ENCODE data around the gene TUFT1. TPM values are rescaled to one million over a fixed set of nuclear protein-coding genes. Genes with fewer than 3 reads are reported as not detected.
A peak's percentile ranks its signal among the peaks of the same experiment; 100 is the strongest.

Gene TUFT1
- total RNA-seq, 1 experiment from 2014 or later, result 34.9 TPM

DNA sequence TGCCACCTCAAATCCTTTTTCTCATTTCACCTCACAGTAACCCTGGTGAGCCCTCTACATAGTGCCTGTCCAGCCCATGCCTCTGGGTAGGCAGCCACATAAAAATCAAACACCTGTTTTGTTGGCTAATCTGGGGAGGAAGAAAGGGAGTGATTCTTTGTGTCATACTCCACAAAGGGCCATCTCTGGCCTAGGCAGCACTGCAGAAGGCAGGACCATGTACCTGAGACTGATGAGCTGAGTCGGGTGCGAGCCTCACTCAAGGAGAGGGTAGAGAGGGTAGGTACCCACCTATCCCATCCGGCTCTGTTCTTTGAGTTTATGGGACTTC is 7.8 kb downstream of the TUFT1 start:
- TF ChIP-seq, protein P1, sequence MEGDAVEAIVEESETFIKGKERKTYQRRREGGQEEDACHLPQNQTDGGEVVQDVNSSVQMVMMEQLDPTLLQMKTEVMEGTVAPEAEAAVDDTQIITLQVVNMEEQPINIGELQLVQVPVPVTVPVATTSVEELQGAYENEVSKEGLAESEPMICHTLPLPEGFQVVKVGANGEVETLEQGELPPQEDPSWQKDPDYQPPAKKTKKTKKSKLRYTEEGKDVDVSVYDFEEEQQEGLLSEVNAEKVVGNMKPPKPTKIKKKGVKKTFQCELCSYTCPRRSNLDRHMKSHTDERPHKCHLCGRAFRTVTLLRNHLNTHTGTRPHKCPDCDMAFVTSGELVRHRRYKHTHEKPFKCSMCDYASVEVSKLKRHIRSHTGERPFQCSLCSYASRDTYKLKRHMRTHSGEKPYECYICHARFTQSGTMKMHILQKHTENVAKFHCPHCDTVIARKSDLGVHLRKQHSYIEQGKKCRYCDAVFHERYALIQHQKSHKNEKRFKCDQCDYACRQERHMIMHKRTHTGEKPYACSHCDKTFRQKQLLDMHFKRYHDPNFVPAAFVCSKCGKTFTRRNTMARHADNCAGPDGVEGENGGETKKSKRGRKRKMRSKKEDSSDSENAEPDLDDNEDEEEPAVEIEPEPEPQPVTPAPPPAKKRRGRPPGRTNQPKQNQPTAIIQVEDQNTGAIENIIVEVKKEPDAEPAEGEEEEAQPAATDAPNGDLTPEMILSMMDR (IDR thresholded peaks at IDR 0.05; ENCODE audit: insufficient read depth in 1 of 2, low read depth in 1 of 2, low read length in 1 of 2, severe bottlenecking in 1 of 2, unreplicated experiment in 1 of 2), result no peak
- peaks cover 61% of the 10 kb centered on the region for H3K36me3 Mint-ChIP-seq (ENCODE audit: insufficient read depth, unreplicated experiment)
- peak overlapping the region; percentile 80 for H3K4me3 Mint-ChIP-seq (ENCODE audit: unreplicated experiment)
- no peaks in the 10 kb centered on the region for H3K27me3 Mint-ChIP-seq (ENCODE audit: insufficient read depth, unreplicated experiment)
- H3K4me1 Mint-ChIP-seq (ENCODE audit: low read depth, unreplicated experiment), result peaks cover 56% of the 10 kb centered on the region
- DNase-seq, result no peak
- peaks cover 63% of the 10 kb centered on the region for H3K4me1 ChIP-seq
- H3K27ac Mint-ChIP-seq (ENCODE audit: unreplicated experiment), result peak overlapping the region; percentile 89
- CTCF ChIA-PET, result interaction anchor here (1.9 kb wide), 1 partner anchor 8 kb away, joined by 16 read pairs; the partner anchor contains the start of gene TUFT1
- intact Hi-C loops (cut with micrococcal nuclease; ENCODE audit: unreplicated experiment), result loop anchor here (1.0 to 5.0 kb wide), 3 partner anchors 8 to 289 kb away; partner anchors contain the start of genes C2CD4D and TUFT1
- POLR2A ChIA-PET, result interaction anchor here (0.6 to 1.0 kb wide), 2 partner anchors 64 to 1184 kb away, joined by 6 to 7 read pairs; partner anchors contain the start of gene SNX27
- no peaks in the 10 kb centered on the region for H3K9me3 Mint-ChIP-seq (ENCODE audit: unreplicated experiment)
- BruUV-seq (replicated peaks), result no TSS peak
- no peaks in the 10 kb centered on the region; the same call in 1 of the 2 replicates for H3K36me3 ChIP-seq (ENCODE audit: control insufficient read depth, insufficient read depth, low read length)
- no peaks in the 10 kb centered on the region for H3K9me3 ChIP-seq
- H3K27me3 ChIP-seq (replicated peaks; ENCODE audit: control insufficient read depth, insufficient read depth, low read length), result no peaks in the 10 kb centered on the region
- H3K4me3 ChIP-seq (ENCODE audit: low read depth, low read length), result no peak overlapping the region

DNA sequence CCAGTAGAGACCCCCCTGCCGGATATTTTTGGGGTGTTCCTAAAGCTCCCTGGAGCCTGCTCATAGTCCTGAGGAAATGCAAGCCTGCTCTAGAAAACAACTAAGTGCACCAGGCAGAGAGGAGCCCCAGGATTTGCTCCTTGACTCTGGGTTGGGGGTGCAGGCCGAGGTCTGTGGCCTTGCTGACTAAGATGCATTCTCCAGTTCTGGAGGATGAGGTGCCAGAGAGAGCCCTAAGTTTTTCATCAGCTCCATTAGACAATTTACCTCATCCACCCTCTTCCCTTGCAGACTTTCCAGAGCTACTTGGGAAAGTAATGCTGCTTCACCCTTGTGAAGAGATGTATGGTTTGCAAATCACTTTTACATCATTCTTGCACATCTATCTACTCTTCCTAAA is 9.1 kb downstream of the TUFT1 start:
- H3K9me3 ChIP-seq, result no peaks in the 10 kb centered on the region
- Mint-ChIP-seq H3K4me1 (ENCODE audit: low read depth, unreplicated experiment) (peaks cover 46% of the 10 kb centered on the region), H3K9me3 (ENCODE audit: unreplicated experiment) (no peaks in the 10 kb centered on the region), H3K4me3 (ENCODE audit: unreplicated experiment) (peak overlapping the region; percentile 80), H3K27me3 (ENCODE audit: insufficient read depth, unreplicated experiment) (no peaks in the 10 kb centered on the region), H3K36me3 (ENCODE audit: insufficient read depth, unreplicated experiment) (peaks cover 64% of the 10 kb centered on the region), H3K27ac (ENCODE audit: unreplicated experiment) (peak overlapping the region; percentile 89)
- ChIA-PET POLR2A (interaction anchor here (0.5 to 2.1 kb wide), 4 partner anchors 9 to 209 kb away, joined by 3 to 47 read pairs (median 6); partner anchors contain the start of genes CGN and TUFT1), CTCF (interaction anchor here (0.9 to 1.9 kb wide), 2 partner anchors 9 to 186 kb away, joined by 3 to 16 read pairs; partner anchors contain the start of gene TUFT1)
- H3K36me3 ChIP-seq (ENCODE audit: control insufficient read depth, insufficient read depth, low read length), result no peaks in the 10 kb centered on the region; the same call in 1 of the 2 replicates
- intact Hi-C loops (cut with micrococcal nuclease; ENCODE audit: unreplicated experiment), result loop anchor here (1.0 to 5.0 kb wide), 3 partner anchors 39 to 288 kb away; partner anchors contain the start of gene C2CD4D
- no peaks in the 10 kb centered on the region for H3K27me3 ChIP-seq (replicated peaks; ENCODE audit: control insufficient read depth, insufficient read depth, low read length)
- no peak for DNase-seq
- BruUV-seq (replicated peaks), result no TSS peak
- TF ChIP-seq, protein P1 (IDR thresholded peaks at IDR 0.05; ENCODE audit: insufficient read depth in 1 of 2, low read depth in 1 of 2, low read length in 1 of 2, severe bottlenecking in 1 of 2, unreplicated experiment in 1 of 2), result no peak
- H3K4me1 ChIP-seq, result peaks cover 65% of the 10 kb centered on the region
- H3K4me3 ChIP-seq (ENCODE audit: low read depth, low read length), result no peak overlapping the region

DNA sequence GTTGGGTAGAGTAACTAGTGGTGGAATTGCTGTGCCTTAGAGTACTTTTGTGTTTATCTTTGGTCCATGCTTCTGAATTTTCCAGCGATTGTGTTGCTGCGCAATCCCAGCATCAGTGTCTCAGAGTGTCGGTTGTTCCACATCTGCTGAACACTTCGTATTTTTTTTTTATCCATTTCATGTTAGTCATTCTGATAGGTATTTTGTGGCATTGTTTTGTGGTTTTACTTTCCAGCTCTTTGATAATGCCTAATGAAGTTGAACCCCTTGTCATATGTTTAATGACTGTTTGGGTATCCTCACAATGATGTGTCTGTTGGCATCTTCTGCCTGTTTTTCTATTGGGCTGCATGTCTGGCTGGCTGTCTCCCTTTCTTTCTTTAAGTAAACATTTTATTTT is 13.6 kb downstream of the TUFT1 start:
- Mint-ChIP-seq H3K36me3 (ENCODE audit: insufficient read depth, unreplicated experiment) (peaks cover 58% of the 10 kb centered on the region), H3K4me1 (ENCODE audit: low read depth, unreplicated experiment) (peaks cover 20% of the 10 kb centered on the region), H3K27ac (ENCODE audit: unreplicated experiment) (no peak overlapping the region), H3K9me3 (ENCODE audit: unreplicated experiment) (no peaks in the 10 kb centered on the region), H3K4me3 (ENCODE audit: unreplicated experiment) (no peak overlapping the region), H3K27me3 (ENCODE audit: insufficient read depth, unreplicated experiment) (no peaks in the 10 kb centered on the region)
- CTCF ChIA-PET, result no interaction called here
- BruUV-seq (replicated peaks), result no TSS peak
- TF ChIP-seq, protein P1 (IDR thresholded peaks at IDR 0.05; ENCODE audit: insufficient read depth in 1 of 2, low read depth in 1 of 2, low read length in 1 of 2, severe bottlenecking in 1 of 2, unreplicated experiment in 1 of 2), result no peak
- Histone ChIP-seq H3K4me1 (peaks cover 34% of the 10 kb centered on the region), H3K9me3 (no peaks in the 10 kb centered on the region), H3K27me3 (replicated peaks; ENCODE audit: control insufficient read depth, insufficient read depth, low read length) (no peaks in the 10 kb centered on the region), H3K4me3 (ENCODE audit: low read depth, low read length) (no peak overlapping the region), H3K36me3 (ENCODE audit: control insufficient read depth, insufficient read depth, low read length) (no peaks in the 10 kb centered on the region; the same call in 1 of the 2 replicates)
- POLR2A ChIA-PET, result no interaction called here
- DNase-seq, result no peak
- intact Hi-C loops (cut with micrococcal nuclease; ENCODE audit: unreplicated experiment), result no loop called here

Measured in Caco-2 (cell line).